ENCODE measurements around the gene C2CD3. TPM values are rescaled to one million over a fixed set of nuclear protein-coding genes. Genes with fewer than 3 reads are reported as not detected.

C2CD3 gene
- polyA plus RNA-seq, 1 experiment, result 10.3 TPM

DNA sequence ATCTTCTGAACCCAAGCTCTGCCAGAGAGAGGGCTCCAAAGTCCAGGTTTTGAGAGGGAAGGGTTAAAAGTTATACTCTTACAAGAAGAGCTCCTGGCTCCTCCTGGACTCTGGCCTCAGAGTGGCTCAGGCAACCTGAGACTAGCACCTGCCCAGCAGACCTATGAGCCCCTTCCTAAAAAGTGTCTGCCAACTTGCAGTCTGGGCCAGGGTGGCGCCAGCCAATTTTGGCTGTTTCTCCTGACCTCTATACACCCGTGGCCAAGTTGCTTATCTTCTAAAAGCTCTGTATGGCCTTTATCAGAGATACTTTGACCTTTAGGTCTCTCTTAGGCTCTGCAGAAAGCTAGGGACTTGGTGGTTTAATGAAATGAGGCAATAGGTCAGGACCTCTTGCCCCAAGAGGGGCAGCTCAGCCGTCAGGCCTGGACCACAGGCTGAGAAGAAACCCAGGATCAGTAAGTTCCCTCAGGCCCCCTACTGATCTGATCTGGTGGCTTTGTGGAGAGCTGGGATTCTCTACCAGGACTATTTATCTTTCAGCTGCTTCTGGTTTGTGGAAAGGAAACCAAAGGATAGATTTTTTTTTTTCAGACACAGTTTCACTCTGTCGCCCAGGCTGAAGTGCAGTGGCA lies 151.6 kb downstream of the C2CD3 start:
- ChIA-PET CTCF (interaction anchor here (0.6 kb wide), 2 partner anchors 18 to 46 kb away, joined by 3 read pairs; no protein-coding TSS in a partner anchor), POLR2A (no interaction called here)
- peaks cover 4% of the 10 kb centered on the region; the same call in 1 of the 2 replicates for H3K36me3 ChIP-seq (ENCODE audit: control insufficient read depth, insufficient read depth, low read length)
- no peak overlapping the region for H3K4me3 ChIP-seq (ENCODE audit: low read depth, low read length)
- H3K27me3 ChIP-seq (ENCODE audit: control insufficient read depth, insufficient read depth, low read length), result no peaks in the 10 kb centered on the region
- TF ChIP-seq CTCF (IDR thresholded peaks at IDR 0.05; ENCODE audit: insufficient read depth, low read depth, low read length), result no peak
- no peak for DNase-seq (ENCODE audit: low read depth)

DNA sequence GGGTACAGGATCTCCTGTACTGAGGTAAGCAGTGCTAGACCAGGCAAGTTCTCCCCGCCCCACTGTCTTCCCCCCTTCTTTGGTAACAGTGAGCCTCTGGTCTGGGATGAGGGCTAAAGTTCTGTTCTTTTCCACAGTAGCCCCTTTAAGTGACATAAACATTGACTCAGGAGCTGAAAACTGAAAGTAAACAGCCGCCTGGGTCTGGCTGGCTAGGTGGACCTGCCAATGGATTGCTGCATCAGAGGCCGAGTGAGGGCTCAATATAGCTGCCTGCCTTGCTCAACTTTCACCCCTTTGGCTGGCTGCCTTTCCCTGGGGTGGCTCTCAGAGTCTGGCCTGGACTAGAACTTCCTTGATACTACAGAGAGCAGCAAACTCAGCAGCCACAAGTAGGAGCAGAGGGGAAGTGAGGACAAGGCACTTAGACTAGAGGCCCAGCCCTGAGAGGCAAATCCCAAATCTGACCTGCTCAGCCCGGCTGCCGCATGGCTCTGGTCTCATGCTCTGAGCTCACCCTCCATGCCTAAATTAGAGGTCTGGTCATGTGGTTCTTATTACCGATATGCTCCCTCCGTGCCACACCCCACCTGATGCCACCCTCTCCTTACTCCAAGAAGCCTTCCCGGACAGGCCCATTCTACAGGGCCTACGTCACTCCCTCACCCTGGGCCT lies 152.3 kb downstream of the C2CD3 start:
- Histone ChIP-seq H3K36me3 (ENCODE audit: control insufficient read depth, insufficient read depth, low read length) (peaks cover 7% of the 10 kb centered on the region; the same call in 1 of the 2 replicates), H3K27me3 (ENCODE audit: control insufficient read depth, insufficient read depth, low read length) (no peaks in the 10 kb centered on the region), H3K4me3 (ENCODE audit: low read depth, low read length) (no peak overlapping the region)
- DNase-seq (ENCODE audit: low read depth), result no peak
- POLR2A ChIA-PET, result no interaction called here
- TF ChIP-seq CTCF (IDR thresholded peaks at IDR 0.05; ENCODE audit: insufficient read depth, low read depth, low read length), result no peak
- CTCF ChIA-PET, result no interaction called here

DNA sequence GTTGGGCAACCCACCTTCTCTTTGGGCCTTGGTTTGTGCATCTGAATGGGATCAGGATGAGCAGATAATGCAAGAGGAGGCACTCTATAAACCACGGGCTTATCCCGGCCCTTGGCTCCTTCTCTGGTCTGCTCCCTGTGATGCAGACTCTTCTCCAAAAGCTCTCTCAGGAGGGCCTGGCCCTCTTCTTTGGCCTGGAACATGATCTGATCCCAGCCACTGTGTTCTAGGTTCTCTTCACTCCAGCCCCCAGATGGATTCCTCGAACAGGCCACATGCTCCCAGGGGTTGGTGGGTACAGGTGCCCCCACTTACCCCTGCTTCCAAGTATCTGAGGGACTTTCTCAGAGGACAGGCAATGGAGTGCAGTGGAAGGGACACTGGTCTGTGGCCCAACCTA lies 153.2 kb downstream of the C2CD3 start:
- no peak for TF ChIP-seq CTCF (IDR thresholded peaks at IDR 0.05; ENCODE audit: insufficient read depth, low read depth, low read length)

DNA sequence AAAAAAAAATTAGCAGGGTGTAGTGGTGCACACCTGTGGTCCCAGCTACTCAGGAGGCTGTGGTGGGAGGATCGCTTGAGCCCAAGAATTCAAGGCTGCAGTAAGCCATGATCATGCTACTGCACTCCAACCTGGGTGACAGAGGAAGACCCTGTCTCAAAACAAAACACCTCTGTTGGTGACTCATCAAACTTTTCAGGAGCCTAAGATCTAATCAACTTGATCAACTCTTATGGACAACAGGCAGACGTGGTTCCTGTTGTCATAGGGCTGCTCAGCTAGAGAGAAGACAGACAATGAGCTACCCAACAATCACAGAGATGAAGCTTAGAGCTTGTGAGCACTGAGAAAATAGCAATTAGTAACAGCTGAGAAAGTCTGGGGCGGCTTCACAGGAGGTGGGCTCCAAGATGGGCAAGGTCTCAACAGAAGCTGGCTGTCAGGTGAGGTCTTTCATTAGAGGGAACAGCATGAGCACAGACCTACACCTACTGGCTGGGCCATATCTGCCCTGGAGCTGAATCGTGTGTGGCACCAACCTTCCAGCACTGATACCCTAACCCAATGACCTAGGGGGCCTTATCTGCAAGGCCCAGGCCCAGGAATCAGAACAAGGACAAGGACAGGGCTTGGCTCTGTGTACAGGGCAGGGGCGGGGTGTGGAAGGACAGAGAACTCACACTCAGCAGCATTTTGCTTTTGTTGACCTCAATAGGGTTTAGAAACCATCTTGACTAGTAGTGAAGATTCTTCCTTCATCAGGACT lies 154.7 kb downstream of the C2CD3 start:
- Histone ChIP-seq H3K27me3 (ENCODE audit: control insufficient read depth, insufficient read depth, low read length) (no peaks in the 10 kb centered on the region), H3K36me3 (ENCODE audit: control insufficient read depth, insufficient read depth, low read length) (peaks cover 9% of the 10 kb centered on the region), H3K4me3 (ENCODE audit: low read depth, low read length) (no peak overlapping the region)
- TF ChIP-seq CTCF (IDR thresholded peaks at IDR 0.05; ENCODE audit: insufficient read depth, low read depth, low read length), result no peak
- DNase-seq (ENCODE audit: low read depth), result no peak
- POLR2A ChIA-PET, result no interaction called here
- CTCF ChIA-PET, result interaction anchor here (0.9 to 1.2 kb wide), 2 partner anchors 14 to 22 kb away, joined by 3 to 4 read pairs; no protein-coding TSS in a partner anchor

More for the DNA sequence above, 153.2 kb downstream of the C2CD3 start:
- POLR2A ChIA-PET, result no interaction called here
- CTCF ChIA-PET, result interaction anchor here (0.7 kb wide), 1 partner anchor 18 kb away, joined by 4 read pairs; no protein-coding TSS in a partner anchor
- no peak for DNase-seq (ENCODE audit: low read depth)
- Histone ChIP-seq H3K36me3 (ENCODE audit: control insufficient read depth, insufficient read depth, low read length) (peaks cover 9% of the 10 kb centered on the region), H3K27me3 (ENCODE audit: control insufficient read depth, insufficient read depth, low read length) (no peaks in the 10 kb centered on the region), H3K4me3 (ENCODE audit: low read depth, low read length) (no peak overlapping the region)

DNA sequence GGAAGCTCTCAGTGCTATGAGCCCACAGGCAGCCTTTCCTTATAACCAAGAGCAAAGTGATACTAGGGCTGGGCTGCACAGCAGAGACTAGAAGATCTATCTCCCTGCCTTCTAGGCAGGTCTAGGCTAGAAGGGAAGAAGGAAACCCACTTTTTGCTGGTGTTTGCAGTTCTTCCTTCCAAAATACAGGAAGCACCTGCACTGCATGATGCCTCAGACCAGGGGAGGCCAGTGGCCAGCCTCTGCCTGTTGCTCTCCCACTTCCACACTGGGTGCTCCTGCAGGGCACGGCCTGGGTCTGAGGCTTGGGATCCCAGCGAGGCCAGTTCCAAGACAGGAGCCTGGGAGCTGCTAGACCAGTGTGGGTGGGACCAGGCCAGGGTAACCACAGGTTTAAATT lies 155.9 kb downstream of the C2CD3 start:
- no peak for TF ChIP-seq CTCF (IDR thresholded peaks at IDR 0.05; ENCODE audit: insufficient read depth, low read depth, low read length)
- H3K4me3 ChIP-seq (ENCODE audit: low read depth, low read length), result no peak overlapping the region
- POLR2A ChIA-PET, result interaction anchor here (0.6 kb wide), 1 partner anchor 180 kb away, joined by 5 read pairs; no protein-coding TSS in a partner anchor
- CTCF ChIA-PET, result interaction anchor here (1.2 kb wide), 1 partner anchor 20 kb away, joined by 4 read pairs; no protein-coding TSS in a partner anchor
- no peak for DNase-seq (ENCODE audit: low read depth)
- H3K27me3 ChIP-seq (ENCODE audit: control insufficient read depth, insufficient read depth, low read length), result no peaks in the 10 kb centered on the region
- H3K36me3 ChIP-seq (ENCODE audit: control insufficient read depth, insufficient read depth, low read length), result peaks cover 7% of the 10 kb centered on the region
